Tibial nerve (tissue), 4 donors: ENCODE results near the gene HIVEP2. TPM values are rescaled to one million over a fixed set of nuclear protein-coding genes. Genes with fewer than 3 reads are reported as not detected.

Experiments used
- DNase-seq, 2 donors: peaks; one replicate each; pipeline ENCODE4 v3.0.0-alpha.2; 2019; ENCODE audit warnings: low spot score in 2 of 2
- H3K27ac ChIP-seq, 4 donors: fragments of 200-600 bp; sonication (generic) in 3 of 4; one replicate each; pipeline ENCODE4 v1.5.1; 2017 to 2019; ENCODE audit warnings: mild to moderate bottlenecking in 1 of 4
- H3K27me3 ChIP-seq, 2 donors: fragments of 200-600 bp; sonication (generic) in 1 of 2; one replicate each; pipeline versions ENCODE4 v1.5.1 to v1.6.0; 2017 to 2019
- H3K36me3 ChIP-seq, 3 donors: fragments of 200-600 bp; sonication (generic); one replicate each; pipeline ENCODE4 v1.5.1; 2018 to 2019
- H3K4me1 ChIP-seq, 4 donors: fragments of 200-600 bp; sonication (generic) in 3 of 4; one replicate each; pipeline ENCODE4 v1.5.1; 2017 to 2019
- H3K4me3 ChIP-seq, 4 donors: fragments of 200-600 bp; sonication (generic) in 3 of 4; one replicate each; pipeline ENCODE4 v1.5.1; 2017 to 2019; ENCODE audit warnings: mild to moderate bottlenecking in 1 of 4, moderate library complexity in 1 of 4
- H3K9me3 ChIP-seq, 4 donors: fragments of 200-600 bp; sonication (generic) in 3 of 4; one replicate each; pipeline ENCODE4 v1.5.1; 2017 to 2019
- EP300 ChIP-seq, 2 donors: sonication (generic); formaldehyde crosslinking; IDR thresholded peaks; one replicate each; pipeline ENCODE4 v1.6.1; 2017; ENCODE audit warnings: antibody characterized with exemption in 2 of 2, mild to moderate bottlenecking in 1 of 2
- POLR2A ChIP-seq, 2 donors: fragments of 450-650 bp; IDR thresholded peaks; one replicate each; pipeline ENCODE4 v1.6.1; 2017; ENCODE audit warnings: antibody characterized with exemption in 2 of 2, mild to moderate bottlenecking in 2 of 2, moderate library complexity in 2 of 2
- WGBS, 2 donors: methylation state at CpG; one replicate each; pipeline ENCODE4 v1.1.5; 2018; 5-methylcytosine and 5-hydroxymethylcytosine counted together
- total RNA-seq, 4 donors: library from RNA; depleted of rRNA; stranded (reverse); fragments of >200 nt; gene quantifications; one replicate each; pipeline ENCODE4 v1.1.0, GENCODE V29; 2016
- TF ChIP-seq, protein P1 (sequence below), 5 experiments: fragments of 200-600 bp in 3 of 5; fragments of 450-650 bp in 2 of 5; sonication (generic) in 3 of 5; IDR thresholded peaks; one replicate each; pipeline ENCODE4 v1.5.1; 2016 to 2019; ENCODE audit warnings: antibody characterized with exemption in 5 of 5, mild to moderate bottlenecking in 3 of 5, moderate library complexity in 2 of 5

The HIVEP2 gene
- total RNA-seq, 4 donors from 2014 or later = 15.9 to 24.0 (median 19.9) TPM

GRCh38 chr6:142839686-142840040 lies 105.3 kb downstream of the HIVEP2 start:
- no peaks in the 10 kb centered on the region for H3K9me3 ChIP-seq
- 44 to 62% methylated on average over 2 of the region's 2 CpGs for WGBS, 2 donors
- peak overlapping the region in 1 of 4 donors; percentile 19 for H3K27ac ChIP-seq
- no peaks in the 10 kb centered on the region for H3K27me3 ChIP-seq
- peaks cover 0 to 42% (median 20%) of the 10 kb centered on the region in 4 donors for H3K4me1 ChIP-seq
- H3K36me3 ChIP-seq = no peaks in the 10 kb centered on the region
- no peak for DNase-seq
- H3K4me3 ChIP-seq = no peak overlapping the region
- TF ChIP-seq EP300 (IDR thresholded peaks at IDR 0.05) = no peak
- no peak for TF ChIP-seq POLR2A (IDR thresholded peaks at IDR 0.05)
- TF ChIP-seq, protein P1, sequence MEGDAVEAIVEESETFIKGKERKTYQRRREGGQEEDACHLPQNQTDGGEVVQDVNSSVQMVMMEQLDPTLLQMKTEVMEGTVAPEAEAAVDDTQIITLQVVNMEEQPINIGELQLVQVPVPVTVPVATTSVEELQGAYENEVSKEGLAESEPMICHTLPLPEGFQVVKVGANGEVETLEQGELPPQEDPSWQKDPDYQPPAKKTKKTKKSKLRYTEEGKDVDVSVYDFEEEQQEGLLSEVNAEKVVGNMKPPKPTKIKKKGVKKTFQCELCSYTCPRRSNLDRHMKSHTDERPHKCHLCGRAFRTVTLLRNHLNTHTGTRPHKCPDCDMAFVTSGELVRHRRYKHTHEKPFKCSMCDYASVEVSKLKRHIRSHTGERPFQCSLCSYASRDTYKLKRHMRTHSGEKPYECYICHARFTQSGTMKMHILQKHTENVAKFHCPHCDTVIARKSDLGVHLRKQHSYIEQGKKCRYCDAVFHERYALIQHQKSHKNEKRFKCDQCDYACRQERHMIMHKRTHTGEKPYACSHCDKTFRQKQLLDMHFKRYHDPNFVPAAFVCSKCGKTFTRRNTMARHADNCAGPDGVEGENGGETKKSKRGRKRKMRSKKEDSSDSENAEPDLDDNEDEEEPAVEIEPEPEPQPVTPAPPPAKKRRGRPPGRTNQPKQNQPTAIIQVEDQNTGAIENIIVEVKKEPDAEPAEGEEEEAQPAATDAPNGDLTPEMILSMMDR (IDR thresholded peaks at IDR 0.05) = no peak

DNA sequence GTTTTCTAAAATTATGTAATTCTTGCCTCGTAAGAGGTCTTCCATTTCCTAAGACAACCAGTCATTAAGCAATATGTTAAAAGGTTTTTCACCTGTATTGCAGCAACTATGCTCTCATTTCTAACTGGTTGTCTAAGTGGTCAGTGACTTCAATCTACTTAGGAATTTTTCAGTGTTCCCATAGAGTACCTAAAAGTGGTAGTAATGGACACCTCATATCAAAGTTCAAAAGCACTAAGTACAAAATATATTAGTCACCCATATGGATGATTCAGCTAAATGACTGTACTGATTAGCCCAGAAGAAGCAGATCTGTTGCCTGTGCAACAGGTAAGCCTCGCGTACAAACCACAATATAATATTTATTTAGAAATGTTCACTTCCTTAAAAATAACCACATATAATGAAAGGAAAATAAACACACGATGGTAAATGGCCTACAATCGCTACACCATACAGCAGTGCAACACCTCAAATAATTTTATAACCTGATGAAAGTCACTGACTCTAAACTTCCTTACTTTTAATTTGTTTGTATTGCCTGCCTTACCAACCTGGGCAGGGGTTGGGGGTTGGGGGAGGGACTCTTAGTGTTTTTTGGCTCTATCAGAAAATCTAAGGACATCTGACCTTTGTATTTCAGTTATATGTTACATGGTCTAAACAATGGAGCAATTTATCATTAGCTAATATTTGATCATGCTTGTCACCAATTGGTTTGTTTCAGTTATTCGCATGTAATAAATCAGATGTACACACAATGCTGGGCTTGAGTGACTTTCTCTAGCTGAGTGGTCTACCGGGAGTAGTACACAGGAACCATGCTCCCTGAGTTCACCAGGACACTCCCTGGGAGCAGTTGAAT lies 105.9 kb downstream of the HIVEP2 start:
- no peak for TF ChIP-seq POLR2A (IDR thresholded peaks at IDR 0.05)
- TF ChIP-seq EP300 (IDR thresholded peaks at IDR 0.05) = no peak
- TF ChIP-seq, protein P1 (IDR thresholded peaks at IDR 0.05) = no peak
- WGBS, 2 donors = 89 to 90% methylated on average over 7 of the region's 7 CpGs
- Histone ChIP-seq H3K4me1 (peaks cover 0 to 36% (median 18%) of the 10 kb centered on the region in 4 donors), H3K4me3 (no peak overlapping the region), H3K27me3 (no peaks in the 10 kb centered on the region), H3K36me3 (no peaks in the 10 kb centered on the region), H3K27ac (peak overlapping the region in 1 of 4 donors; percentile 19), H3K9me3 (no peaks in the 10 kb centered on the region)
- no peak for DNase-seq

DNA sequence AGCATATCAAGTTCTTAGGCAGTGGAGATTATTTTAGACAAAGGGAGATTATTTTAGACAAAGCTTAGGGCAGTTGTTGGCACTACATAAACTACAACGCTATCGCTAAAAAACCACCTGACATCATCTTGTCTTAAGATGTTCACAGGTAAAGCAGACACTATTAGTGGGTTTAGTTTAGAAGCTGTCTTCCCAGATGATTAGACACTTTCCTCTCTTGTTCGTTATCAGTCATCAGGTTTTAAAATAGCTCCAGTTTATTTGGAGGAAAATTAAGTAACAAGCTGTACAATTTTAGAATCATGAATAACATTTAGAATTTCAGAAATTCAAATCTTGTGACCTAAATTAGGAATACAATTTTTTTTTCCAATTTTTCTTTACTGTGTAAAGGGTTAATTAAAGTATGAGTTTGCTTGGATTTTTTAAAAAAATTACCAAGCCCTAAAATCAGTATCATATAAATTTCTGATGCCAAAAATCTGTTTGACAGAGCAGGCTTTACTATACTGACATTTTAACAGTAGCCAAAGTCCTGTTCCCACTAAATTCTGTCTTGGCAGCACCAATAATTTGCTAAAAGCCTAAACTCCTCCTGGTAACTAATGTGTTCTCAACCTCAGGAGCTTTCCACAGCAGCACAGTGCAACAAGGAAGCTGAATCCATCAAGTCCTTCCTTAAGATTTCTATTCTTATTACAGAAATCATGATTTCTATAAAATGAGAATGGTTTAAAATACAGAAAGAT lies 109.0 kb downstream of the HIVEP2 start:
- Histone ChIP-seq H3K4me3 (no peak overlapping the region), H3K9me3 (no peaks in the 10 kb centered on the region), H3K36me3 (no peaks in the 10 kb centered on the region), H3K4me1 (peaks cover 0 to 12% (median 2%) of the 10 kb centered on the region in 4 donors), H3K27me3 (no peaks in the 10 kb centered on the region), H3K27ac (no peak overlapping the region)
- TF ChIP-seq POLR2A (IDR thresholded peaks at IDR 0.05) (no peak), EP300 (IDR thresholded peaks at IDR 0.05) (no peak)
- TF ChIP-seq, protein P1 (IDR thresholded peaks at IDR 0.05) = no peak
- WGBS, 2 donors = 91 to 92% methylated on average over 3 of the region's 3 CpGs
- DNase-seq = no peak

GRCh38 chr6:142834853-142835252 lies 110.1 kb downstream of the HIVEP2 start:
- TF ChIP-seq, protein P1 (IDR thresholded peaks at IDR 0.05) = no peak
- TF ChIP-seq EP300 (IDR thresholded peaks at IDR 0.05) = no peak
- WGBS, 2 donors = 98% methylated on average over 3 of the region's 3 CpGs
- no peaks in the 10 kb centered on the region for H3K9me3 ChIP-seq
- no peak for DNase-seq
- no peak overlapping the region for H3K4me3 ChIP-seq
- peaks cover 0 to 19% (median 2%) of the 10 kb centered on the region in 4 donors for H3K4me1 ChIP-seq
- H3K36me3 ChIP-seq = no peaks in the 10 kb centered on the region
- H3K27ac ChIP-seq = no peak overlapping the region
- H3K27me3 ChIP-seq = no peaks in the 10 kb centered on the region

DNA sequence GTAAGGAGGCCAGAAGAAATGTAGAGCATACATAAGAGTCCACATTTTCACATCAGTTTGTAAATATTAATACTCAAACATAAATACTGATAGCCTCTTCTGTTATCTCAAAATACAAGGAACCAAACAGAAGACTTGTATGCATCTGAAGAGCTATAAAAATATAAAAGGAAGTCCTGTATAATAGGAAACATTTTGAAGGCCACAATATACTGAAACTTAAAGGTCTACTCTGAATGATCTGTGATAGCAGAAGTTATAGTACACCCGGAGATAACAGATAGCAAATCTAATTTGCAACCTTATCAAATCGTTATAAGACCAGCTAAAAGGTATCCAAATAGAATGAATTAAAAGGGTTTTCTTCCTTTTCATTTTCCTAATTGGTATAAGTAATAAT lies 111.2 kb downstream of the HIVEP2 start:
- Histone ChIP-seq H3K9me3 (no peaks in the 10 kb centered on the region), H3K36me3 (no peaks in the 10 kb centered on the region), H3K4me3 (no peak overlapping the region), H3K27me3 (no peaks in the 10 kb centered on the region), H3K27ac (no peak overlapping the region), H3K4me1 (peaks cover 0 to 14% (median 2%) of the 10 kb centered on the region in 4 donors)
- no peak for TF ChIP-seq EP300 (IDR thresholded peaks at IDR 0.05)
- TF ChIP-seq, protein P1 (IDR thresholded peaks at IDR 0.05) = no peak
- TF ChIP-seq POLR2A (IDR thresholded peaks at IDR 0.05) = no peak
- no peak for DNase-seq
- 79 to 88% methylated on average over 2 of the region's 2 CpGs for WGBS, 2 donors
